ENCODE results near the gene CBR1. TPM values are rescaled to one million over a fixed set of nuclear protein-coding genes. Genes with fewer than 3 reads are reported as not detected.
A peak's percentile ranks its signal among the peaks of the same experiment; 100 is the strongest.

The CBR1 gene
- total and polyA plus RNA-seq, 9 of the 15 experiments (the other 6 are each of a cell fraction or from before 2014, with no cell fraction given), result 2.5 to 33.8 (median 15.1) TPM

DNA sequence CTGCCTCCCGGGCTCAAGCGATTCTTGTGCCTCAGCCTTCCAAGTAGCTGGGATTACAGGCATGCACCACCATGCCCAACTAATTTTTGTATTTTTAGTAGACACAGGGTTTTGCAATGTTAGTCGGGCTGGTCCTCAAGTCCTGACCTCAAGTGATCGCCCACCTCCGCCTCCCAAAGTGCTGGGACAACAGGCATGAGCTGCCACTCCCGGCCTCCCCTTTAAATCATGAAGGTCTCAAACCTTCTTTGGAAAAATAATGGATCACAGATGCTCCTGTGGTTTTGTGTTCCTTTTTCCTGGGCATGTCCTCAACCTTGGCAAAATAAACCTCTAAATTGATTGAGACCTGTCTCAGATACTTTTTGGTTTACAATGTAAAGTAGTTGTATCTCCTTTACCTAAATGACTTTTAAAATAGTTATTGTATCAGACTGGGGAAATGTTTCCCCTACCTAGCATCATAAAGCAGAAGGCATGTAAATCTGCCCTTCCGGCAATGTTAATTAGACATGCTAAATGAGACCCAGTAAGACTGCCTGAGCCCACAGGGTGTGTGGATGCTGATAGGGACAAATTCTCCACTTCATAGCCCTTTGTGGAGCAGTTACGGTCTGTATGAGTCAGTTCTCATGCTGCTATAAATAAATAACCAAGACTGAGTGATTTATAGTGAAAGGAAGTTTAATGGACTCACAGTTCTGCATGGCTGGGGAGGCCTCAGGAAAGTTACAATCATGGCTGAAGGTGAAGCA, 27.8 kb downstream of the CBR1 start (continued):
- peak; percentile 75; the same call in 1 of the 2 replicates for TF ChIP-seq LEF1 (IDR thresholded peaks at IDR 0.05)
- TF ChIP-seq TAL1 (IDR thresholded peaks at IDR 0.05), result peak; percentile 44
- peak; percentile 52; the same call in 1 of the 2 replicates for TF ChIP-seq SOX6 (IDR thresholded peaks at IDR 0.05)
- peak; percentile 93 for TF ChIP-seq TCF3 (CRISPR knock-in tag; IDR thresholded peaks at IDR 0.05)
- TF ChIP-seq TCF7 (IDR thresholded peaks at IDR 0.05; ENCODE audit: borderline replicate concordance), result no peak
- TF ChIP-seq MEIS2 (IDR thresholded peaks at IDR 0.05; ENCODE audit: partially characterized antibody), result peak; percentile 98
- TF ChIP-seq, protein P1, sequence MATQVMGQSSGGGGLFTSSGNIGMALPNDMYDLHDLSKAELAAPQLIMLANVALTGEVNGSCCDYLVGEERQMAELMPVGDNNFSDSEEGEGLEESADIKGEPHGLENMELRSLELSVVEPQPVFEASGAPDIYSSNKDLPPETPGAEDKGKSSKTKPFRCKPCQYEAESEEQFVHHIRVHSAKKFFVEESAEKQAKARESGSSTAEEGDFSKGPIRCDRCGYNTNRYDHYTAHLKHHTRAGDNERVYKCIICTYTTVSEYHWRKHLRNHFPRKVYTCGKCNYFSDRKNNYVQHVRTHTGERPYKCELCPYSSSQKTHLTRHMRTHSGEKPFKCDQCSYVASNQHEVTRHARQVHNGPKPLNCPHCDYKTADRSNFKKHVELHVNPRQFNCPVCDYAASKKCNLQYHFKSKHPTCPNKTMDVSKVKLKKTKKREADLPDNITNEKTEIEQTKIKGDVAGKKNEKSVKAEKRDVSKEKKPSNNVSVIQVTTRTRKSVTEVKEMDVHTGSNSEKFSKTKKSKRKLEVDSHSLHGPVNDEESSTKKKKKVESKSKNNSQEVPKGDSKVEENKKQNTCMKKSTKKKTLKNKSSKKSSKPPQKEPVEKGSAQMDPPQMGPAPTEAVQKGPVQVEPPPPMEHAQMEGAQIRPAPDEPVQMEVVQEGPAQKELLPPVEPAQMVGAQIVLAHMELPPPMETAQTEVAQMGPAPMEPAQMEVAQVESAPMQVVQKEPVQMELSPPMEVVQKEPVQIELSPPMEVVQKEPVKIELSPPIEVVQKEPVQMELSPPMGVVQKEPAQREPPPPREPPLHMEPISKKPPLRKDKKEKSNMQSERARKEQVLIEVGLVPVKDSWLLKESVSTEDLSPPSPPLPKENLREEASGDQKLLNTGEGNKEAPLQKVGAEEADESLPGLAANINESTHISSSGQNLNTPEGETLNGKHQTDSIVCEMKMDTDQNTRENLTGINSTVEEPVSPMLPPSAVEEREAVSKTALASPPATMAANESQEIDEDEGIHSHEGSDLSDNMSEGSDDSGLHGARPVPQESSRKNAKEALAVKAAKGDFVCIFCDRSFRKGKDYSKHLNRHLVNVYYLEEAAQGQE (IDR thresholded peaks at IDR 0.05; ENCODE audit: borderline replicate concordance), result no peak; the same call in 1 of the 2 replicates
- TF ChIP-seq, protein P1 (CRISPR knock-in tag; IDR thresholded peaks at IDR 0.05; ENCODE audit: low read depth), result no peak
- TF ChIP-seq, protein P2, sequence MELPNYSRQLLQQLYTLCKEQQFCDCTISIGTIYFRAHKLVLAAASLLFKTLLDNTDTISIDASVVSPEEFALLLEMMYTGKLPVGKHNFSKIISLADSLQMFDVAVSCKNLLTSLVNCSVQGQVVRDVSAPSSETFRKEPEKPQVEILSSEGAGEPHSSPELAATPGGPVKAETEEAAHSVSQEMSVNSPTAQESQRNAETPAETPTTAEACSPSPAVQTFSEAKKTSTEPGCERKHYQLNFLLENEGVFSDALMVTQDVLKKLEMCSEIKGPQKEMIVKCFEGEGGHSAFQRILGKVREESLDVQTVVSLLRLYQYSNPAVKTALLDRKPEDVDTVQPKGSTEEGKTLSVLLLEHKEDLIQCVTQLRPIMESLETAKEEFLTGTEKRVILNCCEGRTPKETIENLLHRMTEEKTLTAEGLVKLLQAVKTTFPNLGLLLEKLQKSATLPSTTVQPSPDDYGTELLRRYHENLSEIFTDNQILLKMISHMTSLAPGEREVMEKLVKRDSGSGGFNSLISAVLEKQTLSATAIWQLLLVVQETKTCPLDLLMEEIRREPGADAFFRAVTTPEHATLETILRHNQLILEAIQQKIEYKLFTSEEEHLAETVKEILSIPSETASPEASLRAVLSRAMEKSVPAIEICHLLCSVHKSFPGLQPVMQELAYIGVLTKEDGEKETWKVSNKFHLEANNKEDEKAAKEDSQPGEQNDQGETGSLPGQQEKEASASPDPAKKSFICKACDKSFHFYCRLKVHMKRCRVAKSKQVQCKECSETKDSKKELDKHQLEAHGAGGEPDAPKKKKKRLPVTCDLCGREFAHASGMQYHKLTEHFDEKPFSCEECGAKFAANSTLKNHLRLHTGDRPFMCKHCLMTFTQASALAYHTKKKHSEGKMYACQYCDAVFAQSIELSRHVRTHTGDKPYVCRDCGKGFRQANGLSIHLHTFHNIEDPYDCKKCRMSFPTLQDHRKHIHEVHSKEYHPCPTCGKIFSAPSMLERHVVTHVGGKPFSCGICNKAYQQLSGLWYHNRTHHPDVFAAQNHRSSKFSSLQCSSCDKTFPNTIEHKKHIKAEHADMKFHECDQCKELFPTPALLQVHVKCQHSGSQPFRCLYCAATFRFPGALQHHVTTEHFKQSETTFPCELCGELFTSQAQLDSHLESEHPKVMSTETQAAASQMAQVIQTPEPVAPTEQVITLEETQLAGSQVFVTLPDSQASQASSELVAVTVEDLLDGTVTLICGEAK (IDR thresholded peaks at IDR 0.05), result no peak
- TF ChIP-seq, protein P2 (CRISPR knock-in tag; IDR thresholded peaks at IDR 0.05), result no peak
- peak; percentile 69 for TF ChIP-seq DPF2 (IDR thresholded peaks at IDR 0.05)

All from K562 (cell line).